CD1c-positive myeloid dendritic cell (primary cell): ENCODE results near the gene EIF2S1.
"Not testable (repeated sequence)": the region's sequence is repeated elsewhere in the genome, so short reads cannot be mapped to it uniquely, and the experiment has no call there.

ENCODE experiments used
- DNase-seq: peaks from one replicate; pipeline ENCODE4 v3.0.0-alpha.2; 2016; ENCODE audit errors: extremely low spot score

The EIF2S1 gene

DNA sequence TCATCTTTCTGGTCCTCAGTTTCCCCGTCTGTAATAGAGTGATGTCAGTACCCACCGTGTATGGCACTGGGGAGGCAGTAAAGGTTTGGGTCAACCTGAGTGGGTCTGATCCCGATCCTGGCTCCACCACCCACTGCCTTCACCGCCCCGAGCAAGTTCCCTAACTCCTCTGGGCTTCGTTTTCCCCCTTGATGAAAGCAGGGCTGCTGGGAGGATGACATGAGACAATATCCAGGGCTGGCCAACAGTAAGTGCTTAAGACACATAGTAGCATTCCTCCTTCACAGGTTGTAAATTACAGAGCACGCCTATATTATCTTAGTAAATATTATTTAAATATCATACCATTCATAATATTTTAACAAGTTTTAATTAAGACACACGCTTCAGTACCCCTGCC, 51.2 kb downstream of the EIF2S1 start:
- DNase-seq, result no peak

DNA sequence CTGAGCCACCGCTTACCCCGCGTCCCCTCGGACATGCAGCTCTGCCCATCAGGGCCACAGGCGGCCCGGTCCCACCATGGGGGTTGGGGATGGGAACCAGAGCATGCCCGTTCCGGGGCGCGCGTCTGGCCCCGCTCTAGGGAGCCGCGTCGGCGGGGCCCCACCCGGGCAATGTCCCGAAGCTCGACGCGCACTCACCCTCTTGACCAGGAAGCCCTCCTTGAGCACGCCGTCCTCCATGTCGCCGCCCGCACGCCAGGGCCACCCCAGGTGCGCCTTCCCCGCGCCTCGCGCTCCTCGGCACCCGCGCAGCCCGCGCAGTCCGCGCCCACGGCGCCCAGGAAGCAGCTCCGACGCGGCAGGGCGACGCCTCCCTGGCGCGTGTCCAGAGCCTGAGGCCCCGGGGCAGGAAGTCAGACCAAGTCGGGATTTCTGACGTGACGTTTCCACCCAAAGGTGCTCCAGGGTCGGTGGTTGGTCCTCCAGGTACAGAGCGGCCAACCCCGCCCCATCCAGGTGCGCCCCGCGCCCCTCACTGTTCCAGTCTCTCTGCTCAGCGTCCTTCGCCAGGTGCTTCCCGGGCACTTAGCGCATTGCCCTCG, 51.8 kb downstream of the EIF2S1 start, which contains the start of gene PLEK2:
TSS of gene PLEK2 (minus strand) at position 346 of the 602 bp plus-strand sequence. CDS start at position 240, 106 bp downstream.
- peak; percentile 59 for DNase-seq

DNA sequence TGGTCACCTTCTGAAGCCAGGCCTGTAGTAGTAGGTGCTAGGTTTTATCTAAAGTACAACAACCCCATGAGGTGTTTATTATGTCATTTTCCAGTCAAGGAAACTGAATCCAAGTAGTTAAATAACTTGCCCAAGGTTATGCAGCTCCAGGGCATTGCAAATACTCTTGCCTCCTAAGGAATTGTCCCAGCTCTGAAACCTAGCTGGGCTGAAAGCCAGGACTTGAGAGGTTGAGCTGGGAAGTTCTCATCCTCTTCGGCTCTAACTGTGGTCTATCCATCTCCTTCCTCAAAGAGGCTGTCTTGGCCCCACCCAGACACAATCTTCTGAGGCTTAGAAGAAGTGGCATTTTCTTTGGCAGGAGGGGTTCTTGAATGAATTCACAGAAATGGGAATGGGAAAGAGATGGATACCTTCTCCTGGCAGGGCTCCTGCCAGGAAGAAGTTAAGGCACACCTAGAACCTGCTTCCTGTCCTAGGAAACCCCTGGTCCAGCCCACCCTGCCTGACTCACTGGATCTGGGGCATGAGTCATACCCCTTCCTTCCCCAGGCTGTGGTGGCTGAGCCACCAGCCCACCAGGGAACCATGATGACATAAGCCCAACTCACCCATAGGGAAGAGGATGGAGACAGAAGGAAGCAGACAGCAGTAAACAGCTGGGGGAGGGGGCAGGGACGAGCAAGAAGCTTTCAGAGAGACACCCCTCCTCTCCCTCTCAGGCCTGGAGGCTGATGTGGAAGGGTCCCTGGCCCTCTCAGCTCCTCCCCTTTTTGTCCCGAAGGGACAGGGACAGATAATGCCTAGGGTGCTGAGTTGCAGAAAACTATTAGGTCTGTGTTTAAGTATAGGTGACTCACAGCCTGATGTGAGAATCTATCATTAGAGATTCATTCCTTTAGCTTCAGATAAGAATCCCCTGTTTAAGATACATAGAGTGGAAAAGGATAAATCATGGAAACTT, 54.0 kb downstream of the EIF2S1 start:
- DNase-seq, result peak; percentile 73

DNA sequence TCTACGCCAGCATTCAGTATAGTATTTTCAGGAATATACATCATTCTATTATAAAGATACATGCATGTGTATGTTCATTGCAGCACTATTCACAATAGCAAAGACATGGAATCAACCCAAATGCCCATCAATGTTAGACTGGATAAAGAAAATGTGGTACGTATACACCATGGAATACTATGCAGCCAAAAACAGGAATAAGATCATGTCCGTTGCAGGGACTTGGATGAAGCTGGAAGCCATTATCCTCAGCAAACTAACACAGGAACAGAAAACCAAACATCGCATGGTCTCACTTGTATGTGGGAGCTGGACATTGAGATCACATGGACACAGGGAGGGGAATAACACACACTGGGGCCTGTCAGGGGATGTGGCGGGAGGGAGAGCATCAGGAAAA, 55.5 kb downstream of the EIF2S1 start:
- not testable (repeated sequence) for DNase-seq

DNA sequence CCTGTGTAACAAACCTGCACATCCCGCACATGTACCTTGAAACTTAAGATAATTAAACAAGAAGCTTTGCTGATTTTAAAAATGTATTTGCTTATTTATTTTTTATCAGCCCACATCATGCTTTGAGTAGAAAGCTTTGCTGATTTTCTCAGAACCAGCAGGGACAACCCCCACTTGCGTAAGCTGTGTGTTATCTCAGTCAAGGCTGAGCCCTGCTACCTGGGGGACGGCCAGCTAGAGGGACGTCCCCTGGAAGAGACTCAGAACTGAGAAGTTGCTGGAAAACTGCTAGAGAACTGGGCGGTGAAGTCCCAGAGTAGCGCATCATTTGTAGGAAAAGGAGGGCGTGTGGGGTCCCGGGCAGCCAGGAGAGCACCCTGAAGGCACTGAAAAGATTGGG, 56.0 kb downstream of the EIF2S1 start:
- no peak for DNase-seq

DNA sequence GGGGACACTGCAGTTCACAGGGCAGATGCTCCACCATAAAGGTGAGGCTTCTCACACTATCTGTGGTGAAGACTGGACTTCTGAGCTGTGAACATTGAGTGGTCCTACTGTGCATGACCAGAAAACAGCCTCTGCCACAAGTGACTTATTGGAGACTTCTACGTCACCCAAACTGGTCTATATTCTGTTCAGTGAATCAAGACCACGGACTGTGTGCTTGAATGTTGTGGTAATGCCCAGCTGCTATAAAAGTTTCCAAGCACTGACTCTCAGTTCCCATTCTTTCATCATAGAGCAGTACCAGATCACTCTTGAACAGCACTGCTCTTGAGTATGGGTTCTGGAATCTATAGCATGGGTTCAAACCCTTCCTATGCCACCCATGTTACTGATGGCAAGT, 56.7 kb downstream of the EIF2S1 start:
- peak; percentile 29 for DNase-seq

DNA sequence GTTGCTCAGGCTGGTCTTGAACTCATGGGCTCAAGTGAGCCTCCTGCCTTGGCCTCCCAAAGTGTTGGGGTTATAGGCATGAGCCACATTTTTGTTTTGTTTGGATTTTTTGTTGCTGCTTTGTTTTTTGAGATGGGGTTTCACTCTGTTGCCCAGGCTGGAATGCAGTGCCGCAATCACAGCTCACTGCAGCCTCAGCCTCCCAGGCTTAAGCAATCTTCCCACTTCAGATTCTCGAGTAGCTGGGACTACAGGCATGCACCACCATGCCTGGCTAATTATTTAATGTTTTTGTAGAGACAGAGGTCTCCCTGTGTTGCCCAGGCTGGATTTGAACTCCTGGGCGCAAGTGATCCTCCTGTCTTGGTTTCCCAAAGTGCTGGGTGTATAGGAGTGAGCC, 57.5 kb downstream of the EIF2S1 start:
- DNase-seq, result no peak

DNA sequence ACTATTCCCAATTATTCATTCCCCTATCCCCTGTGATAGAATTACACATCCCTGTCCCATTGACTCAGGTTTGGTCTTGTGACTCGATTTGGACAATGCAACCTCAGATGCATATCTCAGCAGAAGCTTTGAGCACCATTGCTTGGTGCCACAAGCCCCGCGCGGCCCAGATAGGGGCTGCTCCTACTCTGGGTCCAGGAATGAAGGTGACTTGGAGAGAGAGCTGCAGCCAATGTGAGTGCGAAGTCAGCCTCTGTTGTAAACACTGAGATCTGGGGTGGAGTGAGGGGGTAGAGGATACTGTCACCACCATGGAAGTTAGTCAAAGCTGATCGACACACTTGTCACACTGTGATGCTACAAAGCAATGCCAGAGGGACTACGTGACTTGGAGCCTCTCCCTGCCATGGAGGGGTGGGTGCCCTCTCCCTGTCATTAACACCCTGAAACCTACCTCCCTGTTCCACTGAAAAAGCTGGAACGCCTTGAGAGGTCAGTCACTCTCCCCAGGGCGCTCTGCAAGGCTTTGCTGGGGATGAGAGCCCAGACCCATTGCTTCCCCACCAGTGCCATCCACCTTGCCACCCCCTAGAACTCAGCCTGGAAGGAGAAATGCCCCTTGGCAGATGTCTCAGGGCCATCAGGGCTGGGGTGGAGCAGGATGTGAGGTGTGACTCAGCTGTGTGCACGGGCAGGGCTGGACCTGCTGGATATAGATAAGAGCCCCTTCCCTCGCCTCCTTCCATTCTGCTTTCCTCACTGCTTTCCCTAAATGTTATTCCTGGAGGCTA, 58.5 kb downstream of the EIF2S1 start:
- no peak for DNase-seq

DNA sequence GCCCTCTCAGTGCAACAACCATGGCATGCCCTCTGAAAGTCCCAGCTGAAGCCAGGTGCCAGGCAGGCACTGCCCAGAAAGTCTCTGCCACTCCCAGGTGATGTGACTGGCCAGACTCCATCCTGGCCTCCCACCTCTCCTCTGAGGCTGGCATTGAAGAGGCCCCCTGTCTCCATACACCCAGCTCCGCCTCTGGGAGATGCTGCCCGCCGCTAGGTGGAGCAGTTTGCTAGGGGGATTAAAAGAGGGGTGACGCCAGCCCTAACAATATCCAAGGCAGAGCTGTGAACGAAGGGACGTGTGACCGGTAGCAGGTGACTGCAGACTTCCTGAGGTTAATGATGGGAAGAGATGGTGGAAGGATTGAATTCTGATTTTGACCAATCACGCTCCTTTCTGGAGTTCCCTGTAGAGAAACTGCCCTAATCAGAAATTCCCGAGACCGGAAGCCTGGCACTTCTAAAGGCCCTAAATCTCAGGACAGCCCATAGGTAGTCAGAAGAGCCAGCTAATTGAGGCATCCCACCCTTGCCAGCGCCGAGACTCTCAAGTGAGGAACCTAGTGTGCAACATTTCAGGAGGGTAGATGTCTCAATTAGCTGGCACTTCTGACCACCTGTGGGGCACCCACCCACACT, 60.1 kb downstream of the EIF2S1 start:
- DNase-seq, result peak; percentile 31

DNA sequence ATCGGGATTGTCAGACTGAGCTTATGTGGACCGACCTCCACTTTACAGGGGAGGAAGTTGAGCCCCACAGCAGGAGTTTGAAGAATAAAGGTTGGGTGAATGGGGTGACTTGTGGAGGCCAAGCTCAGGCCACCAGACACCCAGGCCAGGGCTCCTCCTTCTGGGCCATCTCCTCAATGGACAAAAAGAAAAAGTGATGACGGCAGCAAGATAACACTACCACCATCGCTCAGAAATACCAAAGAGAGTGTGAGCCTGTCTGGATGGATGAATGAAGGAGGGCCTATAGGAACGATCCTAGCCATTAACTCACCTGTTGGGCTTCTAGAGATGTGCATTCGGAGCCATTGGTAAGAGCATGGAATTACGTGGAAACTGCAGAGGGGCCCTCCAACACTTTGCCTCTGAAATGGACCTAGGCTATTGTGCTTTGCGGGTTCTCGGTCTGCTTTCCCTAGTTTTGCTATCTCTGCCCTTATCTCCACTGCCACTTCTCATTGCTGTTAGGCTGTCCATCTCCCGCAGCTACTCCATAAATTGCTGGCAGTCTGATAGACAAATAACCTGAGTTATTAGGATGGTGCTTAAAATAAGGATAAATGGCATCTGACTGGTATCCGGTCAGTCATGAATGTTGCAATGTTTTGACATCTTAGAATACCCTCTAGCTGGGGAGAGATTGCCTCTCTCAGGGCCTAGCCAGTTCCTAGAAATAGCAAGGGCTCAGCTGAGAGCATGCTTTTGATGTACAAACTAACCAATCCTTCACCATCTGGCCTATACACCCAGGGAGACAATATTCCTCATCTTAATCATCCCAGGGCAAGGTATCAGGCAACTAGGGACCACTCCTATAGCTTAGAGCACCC, 61.5 kb downstream of the EIF2S1 start:
- no peak for DNase-seq

DNA sequence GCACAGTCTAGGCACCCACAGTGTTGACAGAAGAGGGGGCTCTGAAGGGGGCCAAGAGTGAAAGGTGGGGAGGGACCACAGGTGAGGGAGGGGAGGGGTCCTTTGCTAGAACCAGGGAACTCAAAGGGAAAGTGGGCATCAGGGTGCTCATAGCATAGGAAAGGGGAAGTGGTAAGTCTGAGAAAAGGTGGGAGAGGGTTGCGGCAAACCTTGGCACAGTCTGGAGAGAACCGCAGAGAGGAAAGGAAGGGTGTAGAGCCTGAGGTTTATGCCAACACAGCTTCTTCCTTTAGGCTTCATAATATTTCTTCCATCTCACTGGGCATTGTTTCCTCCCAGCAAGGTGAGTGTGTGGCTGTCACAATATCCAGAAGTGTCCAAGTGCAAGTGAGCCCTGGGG, 63.3 kb downstream of the EIF2S1 start:
- peak; percentile 51 for DNase-seq

DNA sequence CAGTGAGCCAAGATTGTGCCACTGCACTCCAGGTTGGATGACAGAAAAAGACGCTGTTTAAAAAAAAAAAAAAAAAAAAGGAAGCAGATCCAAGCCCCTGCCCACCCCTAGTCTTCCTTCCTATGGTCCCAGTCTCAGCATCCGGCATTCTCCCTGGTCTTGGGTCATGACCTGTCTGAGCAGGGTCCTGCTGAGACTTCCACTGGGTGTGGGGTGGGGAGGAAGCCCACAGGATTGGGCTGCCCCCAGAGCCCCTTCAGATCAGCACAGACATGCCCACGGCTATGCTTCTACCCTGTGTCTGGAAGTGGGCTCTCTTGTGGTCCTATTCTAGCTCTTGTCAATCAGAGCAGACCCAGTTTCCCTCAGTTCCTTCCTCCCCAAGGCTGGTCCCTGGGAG, 64.4 kb downstream of the EIF2S1 start:
- peak; percentile 14 for DNase-seq

DNA sequence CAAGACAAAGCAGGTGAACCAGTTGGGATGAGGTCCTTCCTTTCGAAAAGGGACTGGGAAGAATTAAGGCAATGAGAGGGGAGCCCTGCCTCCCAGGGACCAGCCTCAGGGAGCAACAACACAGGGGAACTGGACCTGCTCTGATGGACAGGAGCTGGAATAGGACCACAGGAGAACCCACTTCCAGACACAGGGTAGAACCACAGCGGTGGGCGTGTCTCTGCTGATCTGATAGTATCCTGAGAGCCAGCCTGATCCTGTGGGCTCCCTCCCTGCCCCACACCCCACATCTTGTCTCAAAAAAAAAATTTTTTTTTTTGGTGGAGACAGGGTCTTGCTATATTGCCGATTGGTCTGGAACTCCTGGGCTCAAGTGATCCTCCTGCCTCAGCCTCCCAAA, 65.5 kb downstream of the EIF2S1 start:
- no peak for DNase-seq

DNA sequence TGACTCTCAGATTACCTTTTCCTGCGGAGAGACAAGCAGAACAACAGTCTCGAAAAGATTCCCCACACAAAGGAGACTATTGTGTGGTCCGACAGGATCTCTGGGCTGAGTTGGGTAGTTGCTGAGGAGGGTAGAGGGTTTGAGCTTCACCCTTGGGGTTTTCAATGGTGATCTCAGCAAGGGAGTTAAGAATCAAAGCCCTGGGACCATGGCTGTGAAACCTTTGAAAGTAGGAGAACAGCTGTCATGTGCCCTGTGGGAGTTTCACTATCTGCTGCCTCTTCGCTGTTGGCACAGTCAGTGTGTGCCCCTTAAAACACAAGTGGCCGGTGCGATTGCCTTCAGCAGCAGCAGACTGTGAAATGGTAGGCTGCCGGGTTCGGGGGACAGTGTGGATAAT, 66.0 kb downstream of the EIF2S1 start:
- no peak for DNase-seq

DNA sequence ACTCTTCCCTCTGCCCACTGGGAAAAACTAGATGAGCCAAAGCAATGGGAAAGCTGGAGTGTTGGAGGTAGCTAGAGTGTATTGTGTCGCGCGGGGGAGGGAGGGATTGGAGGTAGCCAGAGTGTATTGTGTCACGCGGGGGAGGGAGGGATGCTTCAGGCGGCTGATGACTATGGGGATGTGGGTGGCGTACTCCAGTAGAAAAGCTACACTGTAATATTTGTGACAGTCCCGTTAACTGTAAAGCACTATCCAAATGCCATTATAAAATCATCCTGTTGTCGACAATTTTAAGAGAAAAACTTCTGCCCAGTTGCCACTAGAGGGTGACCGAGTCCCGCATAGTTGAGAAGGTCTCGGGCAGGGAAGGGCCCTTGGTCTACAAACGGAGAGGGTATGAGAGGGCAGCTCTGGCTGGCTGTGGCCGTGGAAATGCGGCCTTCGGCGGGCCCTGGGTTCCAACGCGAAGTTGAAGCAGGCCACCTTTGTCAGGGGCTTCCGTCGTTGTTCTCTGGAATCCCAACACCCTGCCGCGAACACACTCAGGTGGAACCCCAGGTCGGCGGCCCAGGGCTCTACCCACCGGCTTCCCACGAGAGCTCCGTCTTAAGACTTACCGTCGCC, 67.0 kb downstream of the EIF2S1 start:
- peak; percentile 83 for DNase-seq

DNA sequence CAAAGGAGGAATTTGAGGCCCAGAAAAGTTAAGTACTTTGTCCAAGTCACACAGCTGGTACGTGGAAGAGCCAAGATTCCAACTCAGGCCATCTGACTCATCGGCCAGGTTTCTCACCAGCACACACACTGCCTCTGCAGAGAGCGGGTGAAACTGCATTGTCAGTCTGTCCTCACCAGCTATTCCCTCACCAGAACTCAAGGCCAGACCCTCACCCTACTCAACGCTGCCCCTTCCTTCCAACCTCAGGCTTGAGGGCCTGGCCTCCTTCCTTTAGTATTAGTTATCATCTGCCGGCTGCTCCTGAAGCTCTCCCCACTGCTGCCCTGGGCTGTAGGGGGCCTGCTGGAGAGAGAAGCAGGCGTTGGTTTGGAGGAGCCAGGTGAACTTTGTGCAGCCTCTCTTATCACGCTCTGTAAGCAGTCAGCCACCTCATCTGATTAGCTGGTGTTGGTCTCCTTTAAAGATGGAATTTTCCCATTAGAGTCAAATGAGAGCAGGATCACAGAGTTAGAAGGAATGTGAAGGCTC, 68.4 kb downstream of the EIF2S1 start:
- DNase-seq, result no peak

DNA sequence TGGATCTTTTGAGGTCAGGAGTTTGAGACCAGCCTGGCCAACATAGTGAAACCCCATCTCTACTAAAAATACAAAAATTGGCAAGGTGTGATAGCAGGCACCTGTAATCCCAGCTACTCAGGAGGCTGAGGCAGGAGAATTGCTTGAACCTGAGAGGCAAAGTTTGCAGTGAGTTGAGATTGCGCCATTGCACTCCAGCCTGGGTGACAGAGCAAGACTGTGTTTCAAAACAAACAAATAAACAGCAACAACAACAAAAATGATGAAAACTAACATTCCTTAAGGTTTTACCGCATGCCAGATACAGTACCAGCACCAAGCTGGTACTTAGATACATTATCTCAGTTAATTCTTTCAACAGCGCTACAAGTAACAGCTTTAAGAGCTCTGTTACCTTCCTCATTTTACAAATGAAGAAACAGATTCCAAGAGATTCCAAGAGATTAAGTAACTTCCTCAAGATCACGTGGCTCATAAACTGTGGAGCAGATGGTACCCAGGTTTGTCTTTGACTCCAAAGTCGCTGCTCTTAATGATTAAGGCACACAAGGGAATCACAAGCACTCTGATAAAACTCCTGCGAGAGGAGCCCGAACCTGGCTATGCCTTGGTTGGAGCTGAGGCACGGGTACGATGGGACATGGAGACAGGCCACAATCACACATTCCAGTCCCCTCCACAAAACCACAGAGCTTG, 69.5 kb downstream of the EIF2S1 start:
- DNase-seq, result no peak

DNA sequence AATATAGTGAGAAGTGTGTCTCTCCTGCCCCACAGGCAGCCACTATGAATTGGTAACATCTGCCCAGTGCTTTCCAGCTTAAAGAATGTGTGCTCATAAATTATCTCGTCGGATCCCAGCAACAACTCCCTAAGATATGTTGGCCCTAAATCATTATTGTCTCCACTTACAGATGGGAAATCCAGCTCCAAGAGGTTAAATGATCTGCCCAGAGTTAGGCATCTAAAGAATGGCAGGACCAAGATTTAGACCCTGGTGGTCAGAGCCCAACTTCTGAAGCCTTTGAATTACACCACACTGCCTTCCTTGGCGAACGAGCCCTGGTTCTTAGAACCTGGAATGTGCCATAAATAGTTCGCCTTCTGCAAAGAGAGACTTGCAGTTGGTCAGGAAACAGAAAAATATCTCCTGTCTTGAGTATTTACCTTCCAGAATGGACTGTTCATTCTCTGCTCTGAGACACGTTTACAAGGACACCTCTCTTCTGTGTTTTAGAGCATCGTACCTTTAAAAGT, 72.0 kb downstream of the EIF2S1 start:
- DNase-seq, result no peak

DNA sequence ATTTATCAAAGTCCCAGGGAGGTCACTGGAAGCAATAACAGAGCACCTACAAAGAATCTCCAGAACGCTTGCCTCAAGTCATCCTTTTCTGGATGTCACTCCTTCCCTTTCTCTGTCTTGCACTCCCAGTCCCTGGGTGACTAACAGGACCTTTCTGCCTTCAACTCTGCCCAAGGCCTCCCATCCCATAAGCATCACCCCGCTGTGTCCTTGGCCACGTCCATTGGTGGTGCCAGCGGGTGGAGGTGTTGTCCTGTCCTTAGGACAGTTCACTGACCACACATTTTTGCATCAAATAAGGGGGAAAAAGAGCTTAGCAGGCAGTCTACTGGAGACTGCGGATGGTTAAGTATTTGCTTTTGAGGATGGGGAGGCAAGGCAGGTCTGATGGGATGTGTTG, 75.5 kb downstream of the EIF2S1 start:
- DNase-seq, result no peak
